Bone marrow (tissue), 2 donors: ENCODE measurements around the gene LY6G5B.
A peak's percentile ranks its signal among the peaks of the same experiment; 100 is the strongest.

Experiments
- DNase-seq, 2 donors: peaks; one replicate each; lab custom pipeline; 2025; lab: John Stamatoyannopoulos, UW

LY6G5B gene

DNA sequence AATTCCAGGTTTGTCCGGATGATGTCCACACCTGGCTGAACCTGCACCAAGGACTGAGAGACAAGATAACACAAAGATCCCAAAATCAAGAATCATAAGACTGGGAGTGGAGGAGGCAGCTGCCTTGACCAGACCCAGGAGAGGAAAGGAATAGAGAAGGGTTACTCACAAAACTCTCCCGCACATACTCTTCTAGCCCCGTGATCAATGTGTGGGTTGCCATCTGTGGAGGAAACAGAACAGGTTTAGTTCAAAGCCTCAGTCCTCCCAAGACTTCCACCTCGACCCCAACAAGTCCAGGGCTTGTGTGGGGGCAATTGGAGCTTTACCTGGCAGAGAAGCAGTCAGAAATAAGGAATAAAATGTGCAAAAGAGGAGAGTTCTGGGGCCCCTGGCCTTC is 28.4 kb upstream of the LY6G5B start:
- DNase-seq: no peak

DNA sequence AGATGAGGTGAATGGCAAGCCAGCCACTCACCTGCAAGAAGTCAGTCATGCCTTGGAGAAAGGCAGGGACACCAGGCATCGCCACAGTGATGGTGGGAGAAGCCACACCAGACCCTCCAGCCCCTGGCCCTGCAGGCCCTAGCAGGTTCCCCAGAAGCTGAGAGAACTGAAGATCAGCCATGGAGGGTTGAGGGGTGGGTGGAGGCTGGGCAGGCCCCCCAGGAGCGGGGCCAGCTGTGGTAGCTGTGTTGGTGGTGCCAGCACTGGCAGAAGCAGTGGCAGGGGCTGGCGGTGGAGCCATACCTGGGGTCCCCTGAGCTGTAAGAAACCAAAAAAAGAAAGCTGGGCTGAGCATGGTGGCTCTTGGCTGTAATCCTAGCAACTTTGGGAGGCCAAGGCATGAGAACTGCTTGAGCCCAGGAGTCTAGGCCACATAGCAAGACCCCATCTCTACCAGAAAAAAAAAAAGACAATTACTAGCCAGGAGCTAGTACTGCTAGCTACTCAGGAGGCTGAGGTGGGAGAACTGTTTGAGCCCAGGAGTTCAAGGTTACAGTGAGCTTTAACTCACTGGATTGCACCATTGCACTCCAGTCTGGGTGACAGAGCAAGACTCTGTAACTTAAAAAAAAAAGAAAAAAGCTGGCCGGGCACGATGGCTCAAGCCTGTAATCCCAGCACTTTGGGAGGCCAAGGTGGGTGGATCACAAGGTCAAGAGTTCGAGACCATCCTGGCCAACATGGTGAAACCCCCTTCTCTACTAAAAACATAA is 26.8 kb upstream of the LY6G5B start:
- no peak for DNase-seq

DNA sequence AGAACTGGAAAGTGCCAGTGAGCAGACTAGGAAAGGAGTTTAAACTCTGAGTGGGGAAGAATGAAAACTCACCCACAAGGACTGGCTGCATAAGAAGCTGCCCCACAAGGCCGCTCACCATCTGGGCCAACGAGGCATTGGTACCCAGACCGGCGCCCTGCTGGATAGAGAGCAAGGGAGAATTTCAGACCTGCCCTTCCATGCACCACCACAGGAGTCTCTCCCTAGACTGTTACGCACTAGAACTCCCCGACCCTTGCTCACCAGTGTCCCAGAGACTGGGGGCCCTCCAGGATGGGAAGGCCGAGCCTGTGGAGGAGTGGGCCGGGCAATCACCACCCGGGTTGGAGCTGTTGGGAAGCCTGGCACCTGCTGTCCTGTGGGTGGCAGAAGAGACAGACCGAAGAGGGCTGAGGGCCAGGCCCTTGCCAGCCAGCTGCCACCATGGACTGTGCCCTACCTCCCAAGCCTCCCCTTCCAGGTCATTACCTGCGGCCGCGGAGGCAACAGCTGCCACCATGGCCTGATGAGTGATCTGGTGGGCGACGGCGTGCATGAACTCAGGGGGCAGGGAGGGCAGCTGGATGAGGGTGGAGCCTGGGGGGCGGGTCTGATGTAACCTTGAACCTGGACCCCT is 25.8 kb upstream of the LY6G5B start:
- DNase-seq: no peak

DNA sequence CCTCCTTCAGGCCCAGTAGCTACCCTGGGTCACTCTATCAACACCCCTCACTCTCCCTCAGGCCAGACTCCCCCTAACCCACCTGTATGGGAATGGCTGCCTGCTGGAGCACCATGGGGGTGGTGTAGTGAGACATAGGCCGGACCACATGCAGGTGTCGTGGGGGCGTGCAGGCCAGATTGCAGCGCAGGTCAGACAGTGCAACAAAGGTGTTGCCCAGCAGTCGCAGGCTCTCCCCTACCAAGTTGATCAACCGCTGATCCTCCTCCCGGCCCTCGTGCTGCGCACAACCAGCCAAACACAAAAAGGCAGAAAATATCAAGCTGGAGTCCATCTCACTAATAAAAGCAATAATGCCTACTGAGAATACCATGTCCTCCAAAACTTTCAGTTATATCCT is 24.5 kb upstream of the LY6G5B start:
- DNase-seq: no peak

DNA sequence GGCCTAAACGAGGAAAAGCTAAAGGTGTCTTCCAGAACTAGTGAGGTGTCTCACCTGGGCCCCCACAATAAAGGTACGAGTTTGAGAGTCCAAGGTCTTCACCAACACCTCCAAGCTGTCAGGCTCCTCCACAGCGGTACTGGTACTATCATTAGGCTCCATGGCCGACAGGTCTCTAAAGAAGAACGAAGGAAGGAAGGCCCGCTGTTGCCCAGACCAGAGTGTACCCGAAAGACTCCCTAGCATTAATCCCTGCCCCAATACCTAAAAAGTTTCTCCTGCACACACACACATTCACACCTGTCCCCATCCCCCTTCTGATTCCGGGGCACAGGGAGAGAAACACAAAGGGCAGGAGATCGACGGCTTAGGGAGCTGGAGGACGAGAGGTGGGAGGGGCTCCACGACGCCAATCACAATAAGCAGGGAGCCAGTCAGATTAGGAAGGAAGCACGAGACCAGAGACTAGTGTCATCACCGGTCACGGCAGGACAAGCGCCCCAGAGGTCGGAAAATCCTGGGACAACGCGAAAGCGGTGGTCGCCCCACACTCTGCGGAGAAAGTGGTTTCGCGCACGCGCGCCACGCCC is 18.1 kb upstream of the LY6G5B start:
- peak in 1 of 2 donors; percentile 77 for DNase-seq

DNA sequence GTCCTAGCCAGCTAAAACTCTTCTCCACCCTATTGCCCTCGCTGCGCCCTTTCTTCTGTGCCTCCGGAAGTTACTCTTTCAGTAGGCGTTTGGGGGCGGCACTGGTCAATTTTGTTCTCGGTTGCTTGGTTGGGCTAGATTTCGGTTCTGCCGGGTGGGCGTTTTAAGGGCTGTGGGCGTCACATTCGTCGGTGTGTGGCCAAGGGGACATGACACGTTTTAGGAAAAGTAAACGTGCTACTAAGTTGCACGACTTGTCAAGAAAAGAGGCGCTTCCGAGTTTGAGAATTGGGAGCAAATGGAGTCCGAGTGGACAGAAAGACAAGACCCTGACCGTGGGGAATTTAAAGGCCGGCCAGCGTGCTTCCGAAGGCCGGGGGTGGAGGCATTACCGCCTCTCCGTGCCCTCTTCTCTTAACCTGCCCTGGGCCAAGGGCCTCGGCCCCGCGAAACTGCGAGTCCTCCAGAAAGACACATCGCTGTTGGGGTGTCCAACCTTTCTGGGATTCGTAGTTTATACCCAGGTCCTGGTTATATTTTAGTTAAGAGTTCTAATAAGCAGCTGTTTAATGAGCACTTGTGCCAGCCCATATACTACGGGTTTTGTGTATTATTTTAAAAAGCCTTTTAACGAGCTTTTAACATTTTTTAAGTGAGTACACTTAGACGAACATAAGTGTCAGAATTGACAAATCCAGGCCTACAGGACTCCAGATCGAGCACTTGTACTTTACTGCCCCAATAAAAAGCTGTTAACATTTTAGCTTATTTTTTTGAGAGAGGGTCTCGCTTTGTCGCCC is 16.7 kb upstream of the LY6G5B start:
- DNase-seq: peak in 1 of 2 donors; percentile 97

DNA sequence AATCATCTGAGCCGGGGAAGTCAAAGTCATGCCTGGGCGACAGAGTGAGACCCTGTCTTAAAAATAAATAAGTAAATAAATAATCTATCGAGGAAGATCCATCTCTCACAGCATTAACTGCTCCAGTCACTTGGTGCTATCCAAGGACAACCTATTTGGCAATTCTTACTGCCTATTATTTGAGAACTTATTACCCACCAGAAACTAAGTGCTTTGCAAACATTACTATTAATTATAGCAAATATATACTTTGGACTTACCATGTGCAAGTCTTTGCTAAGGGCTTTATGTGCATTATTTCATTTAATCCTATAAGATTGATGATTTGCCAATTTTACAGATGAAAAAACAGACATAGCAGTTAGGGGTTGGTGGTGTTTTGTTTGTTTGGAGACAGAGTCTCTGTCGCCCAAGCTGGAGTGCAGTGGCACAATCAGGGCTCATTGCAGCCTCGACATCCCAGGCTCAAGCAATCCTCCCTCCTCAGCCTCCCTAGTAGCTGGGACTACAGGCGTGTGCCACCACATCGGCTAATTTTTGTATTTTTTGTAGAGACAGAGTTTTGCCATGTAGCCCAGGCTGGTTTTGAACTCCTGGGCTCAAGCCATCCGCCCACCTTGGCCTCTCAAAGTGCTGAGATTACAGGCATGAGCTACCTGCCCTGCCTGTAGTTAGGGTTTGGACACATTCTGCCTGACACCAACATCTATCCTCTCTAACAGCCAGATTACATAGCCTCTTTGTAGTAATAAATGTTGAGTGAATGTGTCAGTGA is 15.0 kb upstream of the LY6G5B start:
- DNase-seq: no peak

DNA sequence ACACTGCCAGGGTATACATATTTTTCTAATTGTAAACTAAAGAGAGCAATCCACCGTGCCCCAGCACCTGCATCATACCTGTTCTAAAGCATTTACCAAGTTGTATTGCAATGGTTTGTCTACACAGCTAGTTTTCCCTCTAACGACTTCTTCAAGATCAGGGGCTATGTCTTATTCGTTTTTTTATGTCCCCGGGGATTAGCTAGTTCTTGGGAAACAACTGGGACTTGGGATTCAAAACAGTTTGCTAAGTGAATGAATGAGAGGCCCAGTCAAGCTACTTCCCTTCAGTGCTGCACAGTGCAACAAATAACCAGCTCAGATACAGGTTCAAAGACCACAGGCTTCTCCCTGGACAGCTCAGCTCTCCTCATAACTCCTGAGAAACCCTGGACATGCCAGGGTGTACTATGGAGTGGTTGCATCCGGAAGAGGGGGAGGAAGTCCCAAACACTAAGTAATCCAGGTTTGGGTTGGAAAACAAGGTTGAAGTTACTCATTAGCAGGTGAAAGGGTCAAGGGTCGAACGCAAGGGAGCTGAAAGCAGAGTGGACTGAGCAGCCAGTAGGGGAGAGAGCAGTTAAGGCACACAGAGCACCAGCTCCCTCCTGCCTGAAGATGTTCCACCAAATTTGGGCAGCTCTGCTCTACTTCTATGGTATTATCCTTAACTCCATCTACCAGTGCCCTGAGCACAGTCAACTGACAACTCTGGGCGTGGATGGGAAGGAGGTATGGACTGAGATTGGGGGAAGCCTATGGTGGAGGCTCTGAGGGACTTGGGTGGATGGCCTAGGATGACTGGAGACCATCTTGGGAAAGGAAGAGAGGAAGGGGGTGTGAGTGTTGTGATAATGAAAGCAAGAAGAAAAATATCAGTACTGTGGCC is 14.2 kb upstream of the LY6G5B start, which contains the start of gene APOM:
Gene APOM (plus strand): TSS at position 546 of the 889 bp plus-strand sequence. CDS start 73 bp downstream, at position 619.
- DNase-seq: no peak

DNA sequence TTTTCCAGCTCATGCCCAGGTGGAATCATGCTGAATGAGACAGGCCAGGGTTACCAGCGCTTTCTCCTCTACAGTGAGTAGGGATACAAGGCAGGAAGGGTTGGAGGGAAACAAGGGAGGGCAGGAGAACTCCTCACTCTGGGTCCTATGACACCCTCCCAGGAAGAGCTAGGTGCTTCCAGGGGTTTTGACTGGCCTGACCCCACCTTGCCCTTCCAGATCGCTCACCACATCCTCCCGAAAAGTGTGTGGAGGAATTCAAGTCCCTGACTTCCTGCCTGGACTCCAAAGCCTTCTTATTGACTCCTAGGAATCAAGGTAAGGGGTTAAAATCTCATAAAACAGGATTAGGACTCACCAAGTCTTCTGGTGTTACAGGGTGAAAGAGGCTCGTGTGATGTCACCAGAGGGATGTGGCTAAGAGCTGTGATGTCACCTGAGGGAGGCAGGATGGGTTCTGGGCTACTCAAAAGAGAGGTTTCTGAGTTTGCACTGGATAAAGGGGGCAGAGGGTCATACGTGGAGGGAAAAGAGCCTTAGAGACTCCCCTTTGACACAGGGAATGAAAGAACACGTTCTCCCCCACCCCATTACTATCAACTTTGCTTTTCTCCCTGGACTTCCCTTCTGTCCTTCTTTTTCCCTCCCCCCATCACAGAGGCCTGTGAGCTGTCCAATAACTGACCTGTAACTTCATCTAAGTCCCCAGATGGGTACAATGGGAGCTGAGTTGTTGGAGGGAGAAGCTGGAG is 12.2 kb upstream of the LY6G5B start:
- no peak for DNase-seq

DNA sequence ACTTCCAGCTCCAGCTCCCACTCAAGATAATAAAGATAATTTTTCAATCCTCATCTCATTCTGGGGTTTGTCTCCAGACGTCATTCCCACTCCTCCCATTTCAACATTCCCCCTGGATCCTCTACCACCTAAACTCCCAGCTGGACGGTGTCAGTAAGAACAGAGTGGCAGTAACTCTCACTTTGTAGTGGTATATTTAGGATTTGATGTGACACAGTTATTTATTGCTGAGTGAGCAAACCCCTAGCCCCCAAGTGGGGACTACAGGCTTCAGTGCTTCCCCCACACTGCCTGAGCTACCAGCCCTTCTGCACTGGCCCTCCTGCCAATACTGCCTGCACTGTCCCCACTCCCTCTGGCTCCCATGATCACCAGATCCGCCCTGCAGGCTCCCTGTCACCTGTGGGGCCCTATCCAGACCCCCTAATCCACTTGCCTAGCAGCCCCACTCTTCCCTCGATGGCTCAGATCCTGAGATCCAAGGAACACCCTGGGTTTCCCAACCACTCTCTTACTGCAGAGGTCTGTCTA is 11.6 kb upstream of the LY6G5B start:
- DNase-seq: no peak

DNA sequence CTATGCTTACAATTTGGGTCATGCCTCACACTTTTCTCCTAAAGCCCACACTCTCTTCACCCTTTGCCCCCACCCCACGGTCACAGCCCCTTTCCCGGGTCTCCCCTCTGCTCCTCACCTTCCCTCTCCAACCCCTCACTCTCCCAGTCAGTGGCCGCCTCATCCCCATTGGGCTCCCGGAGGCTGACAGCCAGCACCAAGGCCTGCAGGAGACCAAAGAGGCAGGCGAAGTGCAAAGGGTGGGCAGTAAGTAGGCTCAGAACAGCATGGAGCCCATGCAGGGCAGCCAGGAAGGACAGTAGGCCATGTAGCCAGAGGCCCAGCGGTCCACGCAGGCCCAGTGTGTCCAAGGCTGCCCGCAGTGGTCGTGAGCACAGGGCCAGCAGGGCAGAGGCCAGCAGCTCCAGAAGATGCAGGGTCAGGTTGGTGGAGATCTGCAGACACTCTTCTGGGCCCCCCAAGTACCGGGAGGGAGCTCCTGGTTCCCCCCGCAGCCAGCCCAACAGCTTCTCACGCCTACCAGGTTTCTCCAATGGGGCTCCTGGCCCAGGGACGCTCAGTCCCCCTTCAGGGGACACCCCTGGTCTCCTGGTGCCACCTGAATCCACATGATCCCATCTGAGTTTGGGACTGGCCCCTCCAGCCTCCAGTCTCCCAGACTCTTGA is 10.7 kb upstream of the LY6G5B start:
- DNase-seq: no peak

DNA sequence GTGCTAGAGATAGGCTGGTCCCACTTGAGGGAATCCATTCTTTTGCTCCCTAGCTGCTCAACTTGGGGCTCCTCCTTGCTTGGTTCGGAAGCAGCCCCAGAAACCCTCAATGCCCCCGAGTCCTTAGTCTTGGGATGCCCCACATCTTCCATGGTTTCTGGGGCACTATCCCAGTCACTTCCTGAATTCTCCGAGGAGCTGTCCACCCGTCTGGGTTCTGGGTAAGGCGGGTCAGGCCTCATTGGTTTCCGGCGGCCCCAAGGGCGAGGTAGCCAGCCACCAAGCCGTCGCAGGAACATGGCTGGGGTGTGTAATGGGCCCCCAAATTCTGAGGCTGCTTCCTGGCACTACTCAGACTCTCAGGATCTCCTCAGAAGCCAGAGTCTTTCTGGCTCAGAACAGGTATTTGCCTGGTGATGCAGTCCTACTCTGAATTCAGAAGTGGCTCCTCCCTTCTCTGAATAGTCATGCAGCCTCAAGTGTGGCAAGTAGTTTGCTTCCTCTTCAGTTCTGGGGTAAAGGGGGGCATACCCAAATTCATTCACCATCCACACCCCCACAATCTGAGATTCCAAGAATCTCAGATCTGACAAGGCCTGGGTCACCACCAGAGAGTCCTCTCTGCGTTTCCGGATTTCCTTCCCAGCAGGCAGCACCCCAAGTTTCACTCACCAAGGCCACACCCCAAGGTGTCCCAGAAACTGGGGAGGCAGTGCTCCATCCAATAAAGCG is 10.0 kb upstream of the LY6G5B start:
- no peak for DNase-seq

DNA sequence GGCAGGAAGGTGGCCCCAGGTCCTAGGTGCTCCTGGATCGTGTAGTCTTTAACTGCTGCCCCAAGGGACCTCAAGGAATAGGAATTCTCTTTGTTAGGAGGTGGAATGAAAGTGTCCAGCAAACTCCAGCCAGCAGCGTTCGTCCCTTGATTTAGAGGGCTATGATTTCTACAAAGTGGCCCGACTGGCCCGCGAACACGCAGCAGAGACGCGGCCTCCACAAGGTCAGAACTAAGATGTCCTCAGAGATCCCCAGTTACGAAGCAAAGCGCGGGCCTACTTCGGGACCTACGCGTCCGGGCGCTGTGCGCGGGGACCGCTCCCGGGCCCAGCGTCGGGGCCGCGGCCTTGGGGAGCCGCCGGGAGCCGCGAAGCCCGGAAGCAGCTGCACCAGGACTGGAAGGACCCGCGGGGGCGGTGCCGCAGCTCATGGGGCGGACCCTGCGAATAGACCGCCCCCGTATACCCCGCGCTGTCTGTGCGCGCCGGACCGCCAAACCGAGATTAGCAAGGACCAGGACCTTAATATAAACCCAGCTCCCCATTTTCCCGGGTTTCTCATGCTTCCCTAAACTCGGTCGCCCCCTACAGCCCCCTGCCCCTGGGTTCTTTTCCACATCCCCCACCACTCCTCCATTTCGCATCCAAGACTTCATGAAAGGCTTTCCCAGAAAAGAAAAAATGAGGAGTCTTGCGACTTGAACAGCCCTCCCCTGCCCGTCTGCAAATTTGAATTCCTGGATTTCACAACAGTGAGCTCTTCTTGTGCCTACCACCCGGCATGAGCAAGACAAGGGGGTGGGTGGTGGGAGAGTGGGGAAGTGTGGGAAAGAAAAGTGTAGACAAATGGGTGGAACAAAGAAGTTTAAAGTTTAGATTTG is 9.2 kb upstream of the LY6G5B start, which contains the start of gene C6orf47:
Gene C6orf47 (minus strand): TSS at position 398 of the 881 bp plus-strand sequence. CDS start 831 bp downstream, outside the sequence.
- DNase-seq: peak; percentile 14 to 40

DNA sequence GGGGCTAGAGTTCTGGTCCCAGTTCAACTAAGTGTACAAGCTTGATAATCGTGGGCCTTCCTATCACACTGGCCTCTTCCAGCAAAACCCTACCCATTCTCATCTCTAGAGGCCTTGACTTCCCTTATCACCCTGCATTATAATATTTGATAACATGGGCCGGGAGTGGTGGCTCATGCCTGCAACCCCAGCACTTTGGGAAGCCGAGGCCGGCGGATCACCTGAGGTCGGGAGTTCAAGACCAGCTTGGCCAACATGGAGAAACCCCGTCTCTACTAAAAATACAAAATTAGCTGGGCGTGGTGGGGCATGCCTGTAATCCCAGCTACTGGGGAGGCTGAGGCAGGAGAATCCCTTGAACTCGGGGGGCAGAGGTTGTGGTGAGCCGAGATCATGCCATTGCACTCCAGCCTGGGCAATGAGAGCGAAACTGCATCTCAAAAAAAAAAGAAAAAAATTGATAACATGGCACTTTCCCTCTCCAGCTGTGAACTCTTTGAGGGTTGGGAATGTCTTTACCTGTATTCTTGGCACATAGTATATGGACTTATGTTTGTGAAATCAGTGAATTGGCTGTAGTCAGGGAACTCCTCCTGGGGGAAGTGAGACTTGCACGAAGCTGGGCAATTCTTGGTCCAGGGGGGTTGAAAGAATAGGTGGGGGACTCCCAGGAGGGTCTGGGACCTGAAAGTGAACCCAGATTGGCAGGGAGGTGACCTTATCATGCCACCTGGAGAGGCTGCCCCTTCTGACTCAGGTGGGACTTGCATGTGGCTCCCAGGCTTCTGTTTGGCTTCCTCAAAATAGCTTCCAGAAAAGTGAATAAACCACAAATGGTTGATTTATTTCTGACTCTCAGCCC is 8.3 kb upstream of the LY6G5B start:
- no peak for DNase-seq

DNA sequence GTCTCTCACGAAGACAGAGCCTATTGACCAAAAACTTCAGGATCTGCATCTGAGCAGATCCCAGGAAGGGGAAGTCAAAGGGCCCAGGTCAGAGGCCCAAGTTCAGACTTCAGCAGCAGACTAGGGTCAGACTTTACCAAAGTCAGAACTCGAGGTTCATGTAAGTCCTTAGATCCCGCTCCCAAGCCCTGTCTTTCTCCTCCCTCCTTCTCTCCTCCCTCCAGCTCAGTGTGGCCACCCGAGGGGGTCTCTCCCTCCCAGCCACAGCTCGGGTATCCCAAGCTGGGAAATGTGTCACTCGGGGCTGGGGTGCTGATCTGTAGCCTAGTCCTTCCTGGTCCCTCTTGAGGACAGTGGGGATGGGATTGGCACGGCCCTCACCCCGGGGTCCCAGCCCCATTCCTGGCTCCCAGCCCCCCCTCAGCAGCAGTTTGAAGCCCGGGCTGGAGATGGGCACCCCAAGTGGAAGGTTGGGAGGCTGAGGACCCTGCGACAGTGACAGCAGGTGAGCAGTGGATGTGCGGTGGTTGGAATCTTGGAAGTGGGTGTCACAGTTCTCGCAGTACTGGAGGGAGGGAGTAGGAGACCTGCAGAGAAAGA is 7.6 kb upstream of the LY6G5B start:
- no peak for DNase-seq
